Colonic mucosa (tissue), 4 donors: ENCODE data around the gene SLC13A2. TPM values are rescaled to one million over a fixed set of nuclear protein-coding genes. Genes with fewer than 3 reads are reported as not detected.
A peak's percentile ranks its signal among the peaks of the same experiment; 100 is the strongest.

Experiments
- DNase-seq: peaks from one replicate; pipeline ENCODE4 v3.0.0-alpha.2; 2020
- H3K27ac ChIP-seq: fragments of 200-600 bp; one replicate; pipeline ENCODE4 v1.8.0; 2021
- H3K27me3 ChIP-seq: fragments of 200-600 bp; one replicate; pipeline ENCODE4 v1.8.0; 2021
- H3K36me3 ChIP-seq: fragments of 200-600 bp; one replicate; pipeline ENCODE4 v1.8.0; 2021
- H3K4me1 ChIP-seq: fragments of 200-600 bp; one replicate; pipeline ENCODE4 v1.8.0; 2021; ENCODE audit warnings: mild to moderate bottlenecking
- H3K4me3 ChIP-seq: fragments of 200-600 bp; one replicate; pipeline ENCODE4 v1.8.0; 2021
- H3K9ac ChIP-seq, 2 donors: one replicate each; pipeline ENCODE4 v1.7.0; 2013; ENCODE audit warnings: control low read depth in 2 of 2, low read depth in 2 of 2, low read length in 2 of 2
- H3K9me3 ChIP-seq: fragments of 200-600 bp; one replicate; pipeline ENCODE4 v1.8.0; 2021
- intact Hi-C: fragments of 100-400 bp; cut with DNase I; formaldehyde crosslinking; loops from one replicate; pipeline ENCODE4 v1.14.1; 2022
- total RNA-seq, 2 donors: library from RNA; stranded (reverse); fragmentation: NEBNext Ultra II Directional in 1 of 2; extraction: Animal tissue kit (Norgen Biotek cat#: 25700) in 1 of 2; gene quantifications; one replicate each; pipeline ENCODE4 v1.2.1, GENCODE V29; 2021
- TF ChIP-seq, protein P1 (sequence below): fragments of 200-600 bp; IDR thresholded peaks from one replicate; pipeline ENCODE4 v1.8.0; 2022; ENCODE audit warnings: antibody characterized with exemption, mild to moderate bottlenecking
- donor health status: healthy.
- donor health status: DM: no; HTN: no; CAD: no.
- donor health status: DM: no; HTN: no; CAD: no.

SLC13A2 gene
- total RNA-seq, 2 donors from 2014 or later, result 24.7 to 40.5 TPM

DNA sequence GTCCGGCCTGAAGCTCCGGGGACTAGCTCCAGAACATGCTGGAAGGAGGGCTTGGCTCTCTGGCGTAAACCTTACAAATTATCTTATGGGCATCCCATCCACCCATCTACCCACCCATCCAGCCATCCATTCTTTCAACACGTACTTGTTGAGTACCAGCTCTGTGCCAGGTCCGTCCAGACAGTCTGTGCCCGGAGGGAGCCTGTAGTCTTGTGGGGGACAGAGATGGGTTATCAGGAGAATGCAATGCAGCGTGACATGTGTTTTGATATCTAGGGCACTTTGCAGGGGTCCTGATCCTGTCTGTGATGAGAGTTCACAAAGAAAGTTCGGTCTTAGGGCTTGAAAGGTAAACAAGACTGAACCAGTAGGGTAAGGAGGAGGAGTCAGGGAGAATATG lies 4.1 kb upstream of the SLC13A2 start:
- TF ChIP-seq, protein P1, sequence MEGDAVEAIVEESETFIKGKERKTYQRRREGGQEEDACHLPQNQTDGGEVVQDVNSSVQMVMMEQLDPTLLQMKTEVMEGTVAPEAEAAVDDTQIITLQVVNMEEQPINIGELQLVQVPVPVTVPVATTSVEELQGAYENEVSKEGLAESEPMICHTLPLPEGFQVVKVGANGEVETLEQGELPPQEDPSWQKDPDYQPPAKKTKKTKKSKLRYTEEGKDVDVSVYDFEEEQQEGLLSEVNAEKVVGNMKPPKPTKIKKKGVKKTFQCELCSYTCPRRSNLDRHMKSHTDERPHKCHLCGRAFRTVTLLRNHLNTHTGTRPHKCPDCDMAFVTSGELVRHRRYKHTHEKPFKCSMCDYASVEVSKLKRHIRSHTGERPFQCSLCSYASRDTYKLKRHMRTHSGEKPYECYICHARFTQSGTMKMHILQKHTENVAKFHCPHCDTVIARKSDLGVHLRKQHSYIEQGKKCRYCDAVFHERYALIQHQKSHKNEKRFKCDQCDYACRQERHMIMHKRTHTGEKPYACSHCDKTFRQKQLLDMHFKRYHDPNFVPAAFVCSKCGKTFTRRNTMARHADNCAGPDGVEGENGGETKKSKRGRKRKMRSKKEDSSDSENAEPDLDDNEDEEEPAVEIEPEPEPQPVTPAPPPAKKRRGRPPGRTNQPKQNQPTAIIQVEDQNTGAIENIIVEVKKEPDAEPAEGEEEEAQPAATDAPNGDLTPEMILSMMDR, result no peak
- intact Hi-C loops, result no loop called here
- no peak for DNase-seq
- Histone ChIP-seq H3K9ac (no peak overlapping the region), H3K27ac (no peak overlapping the region), H3K36me3 (no peaks in the 10 kb centered on the region), H3K9me3 (no peaks in the 10 kb centered on the region), H3K27me3 (no peaks in the 10 kb centered on the region), H3K4me1 (no peaks in the 10 kb centered on the region), H3K4me3 (no peak overlapping the region)

DNA sequence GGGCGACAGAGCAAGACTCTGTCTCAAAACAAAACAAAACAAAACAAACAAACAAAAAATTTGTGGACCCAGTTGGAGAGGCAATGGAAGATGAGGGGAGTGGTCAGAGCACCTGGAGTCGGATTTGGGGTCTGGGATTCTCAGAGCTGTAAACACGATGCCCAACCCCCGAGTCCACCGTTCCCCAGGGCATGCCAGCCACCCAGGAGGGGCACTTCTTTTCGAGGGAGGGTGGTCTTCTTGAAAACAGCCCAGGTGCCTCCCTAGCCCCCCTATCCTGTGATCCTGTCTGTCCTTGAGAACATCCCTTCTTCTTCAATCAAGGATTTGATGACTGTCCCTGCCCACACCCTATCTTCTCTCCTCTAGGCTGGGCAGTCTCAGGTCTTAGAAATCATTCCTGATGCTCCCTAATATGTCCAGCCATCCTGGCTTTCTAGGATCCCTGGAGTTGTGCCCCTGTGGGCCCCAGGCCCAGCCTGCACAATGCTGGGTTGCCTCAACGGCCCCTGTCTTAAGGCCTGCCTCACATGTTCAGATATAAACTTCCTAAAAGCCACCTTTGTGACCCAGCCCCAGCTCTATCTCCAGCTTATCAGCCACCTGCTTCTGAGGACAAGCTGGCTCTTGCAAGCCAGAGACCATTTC lies 3.1 kb upstream of the SLC13A2 start:
- no peaks in the 10 kb centered on the region for H3K36me3 ChIP-seq
- intact Hi-C loops, result no loop called here
- H3K27me3 ChIP-seq, result no peaks in the 10 kb centered on the region
- no peak overlapping the region for H3K9ac ChIP-seq
- TF ChIP-seq, protein P1, result no peak
- DNase-seq, result no peak
- H3K4me1 ChIP-seq, result no peaks in the 10 kb centered on the region
- no peaks in the 10 kb centered on the region for H3K9me3 ChIP-seq
- H3K27ac ChIP-seq, result no peak overlapping the region
- H3K4me3 ChIP-seq, result no peak overlapping the region

DNA sequence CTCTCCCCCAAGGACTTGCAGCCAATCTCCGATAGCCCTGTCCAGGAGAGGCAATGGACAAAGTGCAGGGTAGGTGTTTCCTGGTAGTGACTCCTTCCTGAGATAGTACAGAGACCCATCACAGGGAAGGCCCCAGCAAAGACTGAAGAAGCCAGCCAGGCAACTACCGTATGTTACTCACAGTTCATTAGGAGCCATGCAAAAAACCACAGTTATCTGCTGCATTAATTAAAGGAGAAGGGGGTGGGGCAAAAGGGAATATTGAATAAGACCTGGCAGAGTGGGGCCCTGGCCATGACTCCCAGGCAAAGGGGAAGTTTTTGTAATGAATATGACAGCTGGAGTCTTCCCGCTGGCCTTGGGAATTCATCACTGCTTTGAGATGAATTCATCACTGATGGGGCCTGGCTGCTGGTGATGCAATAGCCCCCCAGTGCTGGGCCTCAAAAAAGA lies 2.5 kb upstream of the SLC13A2 start:
- no peak overlapping the region for H3K4me3 ChIP-seq
- no peaks in the 10 kb centered on the region for H3K9me3 ChIP-seq
- H3K9ac ChIP-seq, result no peak overlapping the region
- DNase-seq, result peak; percentile 55
- TF ChIP-seq, protein P1, result no peak
- no peaks in the 10 kb centered on the region for H3K27me3 ChIP-seq
- no peak overlapping the region for H3K27ac ChIP-seq
- H3K4me1 ChIP-seq, result no peaks in the 10 kb centered on the region
- intact Hi-C loops, result no loop called here
- H3K36me3 ChIP-seq, result no peaks in the 10 kb centered on the region

DNA sequence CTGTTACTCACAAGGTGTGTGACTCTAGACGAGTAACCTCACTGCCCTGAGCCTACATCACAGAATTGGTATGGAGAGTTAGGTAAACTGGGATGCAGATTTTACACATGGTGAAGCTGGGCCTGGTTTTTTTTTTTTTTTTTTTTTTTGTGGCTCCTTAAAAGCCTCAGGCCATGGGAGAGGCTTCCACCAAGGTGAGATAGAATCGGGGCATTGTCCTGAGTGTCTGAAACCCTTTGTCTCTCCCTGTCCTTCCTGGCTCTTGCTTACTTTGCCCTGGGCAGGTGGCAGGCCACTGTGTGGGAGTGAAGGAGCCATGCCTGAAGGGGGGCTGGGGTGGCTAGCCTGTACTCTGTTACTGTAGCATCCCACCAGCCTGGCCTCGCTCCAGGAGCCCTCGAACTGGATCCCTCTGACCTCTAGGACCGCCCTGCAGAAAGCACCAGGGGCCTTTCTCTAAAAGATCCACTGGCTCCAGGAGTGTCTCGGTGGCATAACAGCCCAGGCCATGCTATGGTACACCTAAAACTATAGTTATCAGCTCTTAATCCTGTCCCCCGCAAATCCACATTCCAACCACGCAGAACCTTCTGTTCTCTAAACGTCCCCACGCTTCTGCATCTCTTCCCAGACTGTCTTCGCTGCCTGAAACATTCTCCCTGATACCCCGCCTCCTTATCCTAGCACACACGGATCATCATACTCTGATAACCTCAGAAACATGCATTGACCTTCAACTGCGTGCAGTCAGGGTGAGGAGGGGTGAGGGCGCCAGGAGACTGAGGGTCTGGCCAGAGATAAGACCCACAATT lies 1.7 kb upstream of the SLC13A2 start:
- no peak for DNase-seq
- H3K4me1 ChIP-seq, result peaks cover 6% of the 10 kb centered on the region

DNA sequence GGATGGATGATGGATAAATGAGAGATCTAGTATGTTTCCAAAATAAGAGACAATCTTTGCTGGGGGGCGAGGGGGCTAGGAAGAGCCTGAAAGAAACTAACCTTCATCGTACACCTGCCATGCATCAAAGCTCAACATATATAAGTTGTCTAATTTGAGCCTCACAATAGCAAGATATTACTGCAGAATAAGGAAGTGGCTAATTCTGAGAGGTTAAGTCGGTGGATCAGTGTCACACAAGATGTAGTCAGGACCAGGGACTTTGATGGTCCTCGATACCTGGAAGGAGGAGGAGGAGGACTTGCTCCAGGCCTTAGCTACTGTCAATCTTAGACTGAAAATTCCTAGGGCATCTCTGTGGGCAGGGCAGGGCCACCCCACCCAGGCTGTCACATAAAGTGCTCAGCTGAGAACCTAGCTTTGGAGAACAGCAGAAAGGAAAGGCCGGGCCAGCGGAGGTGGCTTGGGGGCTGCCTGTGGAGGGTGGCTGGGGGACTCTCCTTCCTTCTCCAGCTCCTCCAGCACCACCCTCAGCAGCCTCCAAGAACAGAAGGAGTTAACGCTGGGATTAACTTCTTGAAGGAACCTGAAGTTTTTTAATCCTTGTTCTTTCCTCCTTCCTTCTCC lies 460 bp upstream of the SLC13A2 start:
- TF ChIP-seq, protein P1, result no peak
- intact Hi-C loops, result no loop called here
- Histone ChIP-seq H3K27me3 (no peaks in the 10 kb centered on the region), H3K4me1 (peaks cover 6% of the 10 kb centered on the region), H3K4me3 (no peak overlapping the region), H3K9me3 (no peaks in the 10 kb centered on the region), H3K36me3 (no peaks in the 10 kb centered on the region), H3K9ac (peak overlapping the region in 1 of 2 donors; percentile 62), H3K27ac (peak overlapping the region; percentile 64)
- peak; percentile 63 for DNase-seq

More for the DNA sequence above, 1.7 kb upstream of the SLC13A2 start:
- Histone ChIP-seq H3K9ac (no peak overlapping the region), H3K36me3 (no peaks in the 10 kb centered on the region), H3K27ac (no peak overlapping the region), H3K4me3 (no peak overlapping the region), H3K27me3 (no peaks in the 10 kb centered on the region), H3K9me3 (no peaks in the 10 kb centered on the region)
- intact Hi-C loops, result no loop called here
- TF ChIP-seq, protein P1, result no peak
